AG04450 (cell line): Measurements from ENCODE around the gene TBR1. TPM values are rescaled to one million over a fixed set of nuclear protein-coding genes. Genes with fewer than 3 reads are reported as not detected.
A peak's percentile ranks its signal among the peaks of the same experiment; 100 is the strongest.

Experiments used
- CTCF ChIA-PET: fragments of 300-600, 350-600 bp; formaldehyde crosslinking; extraction: SDS; loops from one replicate; lab custom pipeline; 2022; ENCODE audit warnings: antibody characterized with exemption, inconsistent platforms; lab: Charles Lee
- POLR2A ChIA-PET: fragments of 350-600 bp; formaldehyde crosslinking; extraction: SDS; loops from one replicate; lab custom pipeline; 2021; ENCODE audit warnings: antibody characterized with exemption, inconsistent platforms; lab: Yijun Ruan, JAX
- DNase-seq: peaks from one replicate; pipeline ENCODE4 v3.0.0-alpha.2; 2011; ENCODE audit warnings: low read depth, low spot score
- H3K27ac ChIP-seq: one replicate; pipeline ENCODE4 v1.5.1; 2012; ENCODE audit warnings: low read depth, low read length, control low read depth
- H3K27me3 ChIP-seq: one replicate; pipeline ENCODE4 v1.6.0; 2012; ENCODE audit warnings: low read length; ENCODE audit not compliant: control insufficient read depth, insufficient read depth
- H3K4me3 ChIP-seq: 2 replicates; pipeline ENCODE4 v1.5.1; 2011; ENCODE audit warnings: mild to moderate bottlenecking, low read depth, low read length, control low read depth
- H3K9me3 ChIP-seq: 2 replicates; pipeline ENCODE4 v1.5.1; 2012; ENCODE audit warnings: low read length; ENCODE audit not compliant: control insufficient read depth, insufficient read depth
- CTCF ChIP-seq: IDR thresholded peaks from 2 replicates; pipeline ENCODE4 v1.5.1; 2011; ENCODE audit warnings: low read depth, low read length, control low read depth, inconsistent platforms
- polyA minus RNA-seq: library from RNA; depleted of rRNA, polyadenylated mRNA; stranded (reverse); fragments of >200 nt; gene quantifications from 2 replicates; pipeline ENCODE4 v1.2.3, GENCODE V29; 2011; rRNA and poly(A)+ RNA removed
- polyA plus RNA-seq: library from polyadenylated mRNA; depleted of rRNA; stranded (reverse); fragments of >200 nt; gene quantifications from 2 replicates; pipeline ENCODE4 v1.2.3, GENCODE V29; 2011; rRNA removed

TBR1 gene
- not detected in 2 replicates for polyA plus RNA-seq
- 0.04 TPM in 1 of 2 replicates, not detected in the other for polyA minus RNA-seq

GRCh38 chr2:161415987-161416707 is at the start of gene TBR1:
TSS of gene TBR1 (plus strand) at chr2:161416297. CDS start at chr2:161416411, 114 bp downstream.
- ChIA-PET POLR2A (no interaction called here), CTCF (no interaction called here)
- peaks cover 6% of the 10 kb centered on the region; the same call in 1 of the 2 replicates for H3K9me3 ChIP-seq
- no peak for DNase-seq
- TF ChIP-seq CTCF = no peak
- peaks cover 67% of the 10 kb centered on the region for H3K27me3 ChIP-seq
- no peak within 1 kb of the TSS for H3K27ac ChIP-seq
- peak within 1 kb of the TSS; percentile 10; the same call in 1 of the 2 replicates for H3K4me3 ChIP-seq

GRCh38 chr2:161367675-161368074 is 48.4 kb upstream of the TBR1 start:
- no peak for DNase-seq
- Histone ChIP-seq H3K27me3 (no peaks in the 10 kb centered on the region), H3K9me3 (peaks cover 8% of the 10 kb centered on the region), H3K27ac (no peak overlapping the region), H3K4me3 (no peak overlapping the region)
- ChIA-PET POLR2A (no interaction called here), CTCF (no interaction called here)
- TF ChIP-seq CTCF = no peak

GRCh38 chr2:161369311-161369710 is 46.8 kb upstream of the TBR1 start:
- H3K27ac ChIP-seq = no peak overlapping the region
- no peak for DNase-seq
- H3K9me3 ChIP-seq = no peaks in the 10 kb centered on the region
- no peak for TF ChIP-seq CTCF
- ChIA-PET POLR2A (no interaction called here), CTCF (no interaction called here)
- no peaks in the 10 kb centered on the region for H3K27me3 ChIP-seq
- no peak overlapping the region for H3K4me3 ChIP-seq

GRCh38 chr2:161370981-161371380 is 45.1 kb upstream of the TBR1 start:
- H3K27me3 ChIP-seq = no peaks in the 10 kb centered on the region
- ChIA-PET CTCF (no interaction called here), POLR2A (no interaction called here)
- H3K9me3 ChIP-seq = no peaks in the 10 kb centered on the region
- no peak for DNase-seq
- H3K27ac ChIP-seq = no peak overlapping the region
- H3K4me3 ChIP-seq = no peak overlapping the region
- TF ChIP-seq CTCF = no peak

- no peaks in the 10 kb centered on the region for H3K27me3 ChIP-seq
- POLR2A ChIA-PET = no interaction called here
- H3K4me3 ChIP-seq = no peak overlapping the region
- no peaks in the 10 kb centered on the region for H3K9me3 ChIP-seq
- DNase-seq = no peak
- TF ChIP-seq CTCF = no peak
- CTCF ChIA-PET = no interaction called here
- H3K27ac ChIP-seq = no peak overlapping the region
Observed at GRCh38 chr2:161371869-161372268, 44.2 kb upstream of the TBR1 start.
